DMS153 (cell line): Measurements from ENCODE around the gene DDI2.
"Not testable (repeated sequence)": the region's sequence is repeated elsewhere in the genome, so short reads cannot be mapped to it uniquely, and the experiment has no call there.

Experiments used
- DNase-seq: peaks from one replicate; lab custom pipeline; 2025; lab: John Stamatoyannopoulos, UW

Gene DDI2

DNA sequence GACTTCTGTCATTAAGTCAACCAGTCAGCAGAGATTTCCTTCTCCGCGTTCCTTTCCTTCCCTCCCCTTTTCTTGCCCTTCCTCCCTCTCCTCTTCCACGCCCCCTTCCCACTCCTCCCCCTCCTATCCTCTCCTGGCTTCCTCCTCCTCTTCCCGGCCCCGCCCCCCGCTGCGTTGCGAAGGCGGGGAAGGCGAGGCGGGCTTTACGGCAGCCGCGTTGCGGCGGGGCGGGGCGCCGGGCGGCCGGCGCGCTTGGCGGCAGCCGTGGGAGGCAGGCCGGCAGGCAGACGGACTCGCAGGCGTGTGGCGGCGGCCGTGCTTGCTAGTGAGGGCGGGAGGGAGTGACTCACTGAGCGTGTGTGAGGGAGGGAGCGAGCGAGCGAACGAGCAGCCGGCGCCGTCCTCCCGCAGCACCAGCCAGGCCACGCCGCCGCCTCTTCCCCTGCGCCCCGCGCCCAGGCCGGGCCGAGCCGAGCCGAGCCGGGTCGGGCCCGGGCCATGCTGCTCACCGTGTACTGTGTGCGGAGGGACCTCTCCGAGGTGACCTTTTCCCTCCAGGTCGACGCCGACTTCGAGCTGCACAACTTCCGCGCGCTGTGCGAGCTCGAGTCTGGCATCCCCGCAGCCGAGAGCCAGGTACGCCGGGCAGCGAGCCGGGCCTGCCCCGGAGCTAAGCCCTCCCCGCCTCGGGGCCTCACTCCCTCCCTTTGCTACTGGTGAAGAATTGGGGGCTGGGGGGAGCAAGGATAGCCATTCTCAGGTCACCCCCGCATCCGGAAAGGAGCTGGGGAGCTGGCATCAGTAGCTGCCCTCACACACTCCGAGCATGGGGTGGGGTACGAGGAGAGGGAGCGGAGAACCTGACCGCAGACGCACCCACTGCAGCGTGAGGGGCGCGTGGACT, at the start of gene DDI2:
Gene DDI2, plus strand, starts transcription at position 286 of the 904 bp plus-strand sequence. Its CDS starts 213 bp downstream, at position 499.
- peak; percentile 94 for DNase-seq

DNA sequence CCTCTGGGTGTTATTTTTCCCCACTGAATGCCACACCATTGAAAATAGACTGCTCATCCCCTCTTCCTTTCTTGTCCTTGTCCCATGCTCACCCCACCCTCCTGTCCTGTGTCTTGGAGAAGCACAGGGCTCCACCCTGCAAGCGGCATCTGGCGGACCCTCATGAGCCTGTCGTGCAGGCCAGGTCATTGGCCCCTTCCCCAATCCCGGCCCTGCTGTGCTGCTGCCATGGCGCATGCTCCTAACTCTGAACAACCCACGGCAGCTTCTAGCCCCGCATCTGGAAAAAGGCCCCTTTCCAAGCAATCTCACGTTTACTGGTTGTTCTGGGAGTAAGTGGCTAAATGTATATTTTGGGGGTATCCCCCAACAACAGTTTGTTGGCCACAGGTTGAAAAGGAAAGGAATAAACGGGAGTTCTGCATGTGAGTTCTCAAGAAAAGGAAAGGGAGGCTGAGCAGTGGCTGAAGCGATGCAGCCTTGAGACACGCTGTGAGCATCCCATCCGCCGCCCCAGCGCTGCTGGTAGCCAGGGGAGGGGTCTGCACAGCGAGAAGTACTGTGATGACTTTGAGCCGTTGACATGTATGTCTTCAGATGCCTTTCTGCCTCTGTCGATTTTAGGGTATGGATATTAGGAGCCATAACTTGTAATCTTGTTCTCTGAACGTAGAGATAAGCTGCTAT, 48.7 kb upstream of the DDI2 start:
- DNase-seq: no peak

DNA sequence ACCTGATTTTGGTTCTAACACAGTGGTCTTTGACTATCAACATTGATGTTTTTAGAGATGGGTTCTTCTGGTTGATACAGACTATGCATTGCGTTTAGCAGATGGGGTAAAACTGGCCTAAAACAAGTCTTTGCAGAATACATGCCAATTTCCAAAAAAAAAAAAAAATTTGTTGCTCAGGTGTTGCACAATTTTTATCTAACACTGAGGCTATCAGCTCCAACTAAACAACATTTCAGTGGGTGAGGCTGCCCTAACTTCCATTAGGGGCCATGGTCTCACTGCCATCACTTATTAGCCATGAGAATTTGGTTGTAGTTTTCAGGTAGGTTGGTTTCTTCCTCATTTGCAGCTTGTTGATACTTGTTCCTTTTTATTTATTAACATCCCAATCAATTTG, 46.4 kb upstream of the DDI2 start:
- DNase-seq: no peak

DNA sequence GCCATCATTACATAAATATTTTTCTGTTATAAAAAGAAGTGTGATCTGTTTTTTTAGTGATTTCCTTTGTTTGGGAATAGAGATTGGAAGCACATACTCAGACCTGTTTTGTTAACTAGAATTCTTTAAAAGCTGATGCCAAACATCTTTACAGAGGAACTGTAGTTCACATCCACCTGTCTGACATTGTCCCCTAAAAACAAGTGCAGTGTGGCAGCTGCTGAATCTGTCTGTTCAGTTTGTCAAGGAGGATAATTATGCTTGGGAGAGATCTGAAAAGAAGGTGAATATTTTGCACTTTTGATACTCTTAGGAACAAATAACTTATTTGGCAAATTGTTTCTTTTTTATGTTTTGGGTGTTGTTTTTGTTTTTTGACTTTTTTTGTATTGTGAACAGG, 46.0 kb upstream of the DDI2 start:
- no peak for DNase-seq

DNA sequence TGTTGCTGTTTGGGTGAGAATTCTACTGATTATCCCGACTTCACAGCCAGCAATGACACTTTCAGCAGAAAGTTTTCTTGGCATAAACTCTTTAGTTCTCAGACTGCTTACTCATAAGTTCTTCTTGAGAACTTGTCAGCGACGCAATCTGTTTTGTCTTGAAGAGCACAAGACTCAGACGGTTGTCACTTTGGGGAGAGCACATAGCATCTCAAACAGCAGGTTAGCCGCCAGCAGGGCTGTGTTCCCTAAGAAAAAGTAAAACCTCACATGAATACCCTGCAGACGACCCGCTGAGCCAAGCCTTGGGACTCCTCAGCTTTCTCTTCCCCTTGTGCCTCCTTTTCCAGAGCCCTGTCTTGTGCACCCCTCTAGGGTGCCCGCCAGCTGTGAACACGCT, 43.8 kb upstream of the DDI2 start:
- DNase-seq: no peak

DNA sequence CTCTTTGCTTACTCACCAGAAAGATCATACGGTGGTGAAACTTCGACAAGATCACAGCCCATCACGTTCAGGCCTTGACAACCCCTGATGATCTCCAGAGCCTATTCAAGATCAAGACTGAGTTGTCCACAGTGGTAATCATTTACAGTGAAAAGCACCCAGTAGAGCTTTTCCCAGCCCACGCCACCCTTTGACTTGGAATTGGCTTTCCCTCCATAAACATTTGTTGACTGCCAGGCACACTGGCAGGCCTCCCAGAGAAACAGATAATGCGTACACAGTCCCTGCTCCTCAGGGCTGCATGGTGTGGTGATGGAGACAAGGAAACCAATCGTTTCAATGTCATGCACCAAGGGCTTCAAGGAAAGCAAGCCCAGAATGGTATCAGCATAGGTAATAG, 42.5 kb upstream of the DDI2 start:
- no peak for DNase-seq

DNA sequence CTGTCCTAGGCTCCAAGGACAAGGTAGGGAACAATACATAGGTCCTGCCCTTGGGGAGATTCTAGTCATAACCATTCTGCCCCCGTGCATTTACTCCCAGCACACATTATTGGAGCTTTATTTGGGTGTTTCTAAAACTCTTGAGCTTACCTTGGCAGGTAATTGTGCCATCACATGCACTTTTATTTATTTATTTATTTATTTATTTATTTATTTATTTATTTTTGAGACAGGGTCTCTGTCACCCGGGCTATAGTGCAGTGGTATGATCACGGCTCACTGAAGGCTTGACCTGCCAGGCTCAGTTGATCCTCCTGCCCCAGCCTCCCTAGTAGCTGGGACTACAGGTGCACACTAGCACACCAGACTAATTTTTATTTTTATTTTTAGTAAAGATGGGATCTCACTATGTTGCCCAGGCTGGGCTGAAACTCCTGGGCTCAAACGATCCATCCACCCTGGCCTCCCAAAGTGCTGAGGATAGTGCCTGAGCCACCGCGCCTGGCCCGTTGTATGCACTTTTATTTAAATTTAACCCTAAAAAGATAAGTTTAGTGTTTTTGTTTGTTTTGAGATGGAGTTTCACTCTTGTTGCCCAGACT, 41.6 kb upstream of the DDI2 start:
- no peak for DNase-seq

DNA sequence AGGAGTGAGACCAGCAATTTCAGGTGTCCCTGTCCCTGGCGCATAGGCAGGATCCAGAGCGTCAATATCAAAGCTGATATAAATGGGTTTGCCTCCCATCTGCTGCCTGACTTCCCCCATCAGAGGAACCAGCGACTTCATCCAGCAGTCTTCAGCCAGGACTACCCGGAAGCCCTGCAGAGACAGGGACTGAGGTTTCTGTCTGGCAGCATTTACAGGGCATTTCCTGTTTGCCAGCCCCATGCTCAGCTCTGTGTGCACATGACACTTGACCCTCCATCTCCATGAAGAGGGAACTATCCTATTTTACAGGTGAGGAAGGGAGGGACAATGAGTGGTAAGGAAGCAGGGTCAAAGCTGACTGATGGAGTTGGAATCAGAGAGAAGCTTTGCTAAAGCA, 39.6 kb upstream of the DDI2 start:
- DNase-seq: peak; percentile 89

DNA sequence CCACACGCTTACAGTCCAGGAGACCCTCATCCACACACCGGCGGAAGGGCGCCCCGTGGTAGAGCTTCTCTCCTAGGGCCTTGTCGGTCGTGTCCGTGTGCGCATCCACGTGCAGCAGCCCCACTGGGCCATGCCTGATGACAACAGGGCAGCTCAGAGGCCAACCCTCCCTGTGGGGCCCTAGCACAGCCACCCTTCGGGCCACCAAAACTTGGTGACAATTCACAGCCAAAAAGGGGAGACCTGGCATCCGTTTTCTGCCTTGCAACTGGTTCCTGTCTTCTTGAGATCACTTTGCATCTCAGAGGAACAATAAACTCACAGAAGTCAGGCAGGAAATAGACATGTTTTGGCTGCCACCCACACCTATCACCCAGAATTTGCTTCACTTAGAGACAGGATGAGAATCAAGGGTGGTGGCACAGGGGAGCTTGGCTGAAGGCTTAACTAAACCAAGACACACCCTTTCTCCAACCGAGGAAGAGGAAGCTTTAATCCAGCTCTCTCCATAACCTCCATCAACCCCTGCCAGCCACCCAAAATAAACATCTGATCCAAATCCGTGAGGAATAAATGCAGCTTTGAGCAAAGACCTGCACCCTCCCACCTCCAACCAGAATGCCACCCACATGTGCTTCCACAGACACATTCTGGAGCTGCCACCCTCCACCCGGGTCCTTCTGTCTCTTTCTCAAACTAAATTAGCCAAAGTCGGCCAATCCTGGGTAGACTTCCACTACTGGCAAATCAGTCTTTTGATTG, 38.2 kb upstream of the DDI2 start:
- no peak for DNase-seq

DNA sequence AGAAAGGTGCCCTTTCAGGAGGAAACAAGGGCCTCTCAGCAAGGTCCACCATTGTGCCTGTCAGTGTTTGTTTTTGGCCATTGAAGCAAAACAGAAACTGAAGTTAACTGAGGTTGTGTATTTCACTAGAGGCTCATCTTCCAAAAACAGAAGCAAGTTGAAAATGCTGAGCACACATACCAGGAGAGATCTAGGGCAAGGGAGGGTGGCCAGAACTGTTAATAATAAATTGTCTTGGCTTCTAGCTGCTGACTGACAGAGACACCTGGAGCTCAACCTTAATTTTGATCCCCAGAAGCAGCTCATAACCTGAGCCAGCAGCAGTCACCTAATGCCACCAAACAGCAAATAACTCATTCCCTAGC, 37.6 kb upstream of the DDI2 start:
- no peak for DNase-seq

DNA sequence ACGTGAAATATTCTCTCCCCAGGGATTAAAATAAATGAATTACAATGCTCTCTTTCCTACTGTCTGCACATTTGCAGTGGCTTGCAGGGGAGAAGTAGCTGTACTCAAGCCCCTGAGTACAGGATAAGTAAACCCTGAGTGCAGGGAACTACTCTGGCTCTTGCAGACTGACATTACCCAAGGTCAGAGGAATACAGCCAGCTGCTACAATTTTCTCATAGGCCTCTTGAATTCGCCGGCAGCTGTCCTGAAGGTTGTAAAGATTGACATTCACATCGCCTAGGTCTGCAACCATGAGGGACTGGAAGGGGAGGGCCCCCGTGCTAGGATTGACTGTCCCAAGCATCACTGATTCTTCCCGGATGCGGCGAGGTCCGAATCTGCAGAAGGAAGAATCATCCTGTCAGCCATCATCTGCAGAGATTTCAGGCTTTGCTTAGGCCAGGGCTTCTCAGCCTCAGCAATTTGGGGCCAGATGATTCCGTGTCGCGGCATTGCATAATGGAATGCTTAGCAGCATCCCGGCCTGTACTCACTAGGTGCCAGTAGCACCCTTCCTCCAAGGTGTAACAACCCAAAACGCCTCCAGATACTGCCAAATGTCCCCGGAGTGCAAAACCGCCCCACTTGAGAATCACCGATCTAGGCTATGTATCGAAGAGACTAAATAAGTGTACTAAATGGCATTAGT, 34.1 kb upstream of the DDI2 start:
- no peak for DNase-seq

DNA sequence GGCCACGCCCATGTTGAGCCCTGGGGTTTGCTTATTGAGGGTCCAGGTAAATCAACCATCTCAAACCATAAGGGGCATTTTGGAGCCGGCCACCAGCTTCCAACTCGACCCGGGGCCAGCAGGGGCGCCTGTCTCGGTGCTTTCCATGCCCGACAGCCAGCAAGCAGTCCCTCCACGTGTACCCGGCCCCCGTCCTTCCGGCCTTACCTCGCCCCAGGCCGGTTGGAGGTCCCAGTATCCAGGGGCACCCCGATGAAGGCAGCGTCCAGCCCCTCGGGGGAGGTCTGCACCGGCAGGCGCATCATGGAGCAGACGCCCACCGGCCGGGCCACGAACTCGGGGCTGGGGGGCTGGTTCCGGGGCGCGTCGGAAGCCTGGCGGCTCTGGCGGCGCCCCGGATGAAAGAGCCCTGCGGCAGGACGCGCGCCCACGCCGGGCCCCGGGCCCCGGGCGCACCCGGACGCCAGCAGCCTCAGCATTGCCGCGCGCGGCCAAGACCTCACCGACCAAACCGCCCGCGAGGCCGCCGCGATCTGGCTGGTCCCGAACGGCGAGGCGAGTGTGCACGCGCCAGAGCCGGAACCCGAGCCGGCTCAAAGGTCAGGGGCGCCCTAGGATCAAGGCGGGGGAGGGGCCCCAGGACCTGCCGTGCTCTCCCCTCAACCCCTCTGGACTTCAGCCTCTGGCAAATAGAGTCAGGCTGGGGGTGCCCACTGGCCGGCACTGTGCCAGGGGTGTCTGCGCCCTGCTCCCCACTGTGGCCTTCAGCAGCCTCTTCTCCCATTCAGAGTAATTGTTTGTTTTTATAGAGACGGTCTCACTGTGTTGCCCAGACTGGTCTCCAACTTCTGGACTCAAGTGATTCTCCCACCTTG, 32.5 kb upstream of the DDI2 start, which contains the start of gene AGMAT:
Gene AGMAT, minus strand, starts transcription at position 563 of the 875 bp plus-strand sequence. Its CDS starts 84 bp downstream, at position 479.
- DNase-seq: peak; percentile 11

DNA sequence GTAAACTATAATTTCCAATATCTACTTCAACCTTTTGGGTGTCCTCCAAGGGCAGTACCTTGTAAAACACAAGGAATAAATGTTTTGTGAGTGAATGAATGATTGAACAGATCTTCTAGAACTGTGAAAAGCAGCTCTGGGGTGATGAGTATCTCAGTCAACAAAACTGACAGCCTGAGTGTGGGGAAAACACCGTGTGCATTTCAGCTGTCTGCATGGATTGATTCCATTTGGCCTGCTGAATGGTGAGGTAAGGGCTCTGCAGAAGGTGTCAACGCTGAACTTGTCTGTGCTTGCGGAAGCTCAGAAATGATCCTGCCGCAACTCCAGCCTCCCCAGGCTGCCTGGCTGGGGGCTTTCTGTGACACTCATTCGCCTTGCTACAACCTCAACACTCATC, 25.0 kb upstream of the DDI2 start:
- DNase-seq: no peak

DNA sequence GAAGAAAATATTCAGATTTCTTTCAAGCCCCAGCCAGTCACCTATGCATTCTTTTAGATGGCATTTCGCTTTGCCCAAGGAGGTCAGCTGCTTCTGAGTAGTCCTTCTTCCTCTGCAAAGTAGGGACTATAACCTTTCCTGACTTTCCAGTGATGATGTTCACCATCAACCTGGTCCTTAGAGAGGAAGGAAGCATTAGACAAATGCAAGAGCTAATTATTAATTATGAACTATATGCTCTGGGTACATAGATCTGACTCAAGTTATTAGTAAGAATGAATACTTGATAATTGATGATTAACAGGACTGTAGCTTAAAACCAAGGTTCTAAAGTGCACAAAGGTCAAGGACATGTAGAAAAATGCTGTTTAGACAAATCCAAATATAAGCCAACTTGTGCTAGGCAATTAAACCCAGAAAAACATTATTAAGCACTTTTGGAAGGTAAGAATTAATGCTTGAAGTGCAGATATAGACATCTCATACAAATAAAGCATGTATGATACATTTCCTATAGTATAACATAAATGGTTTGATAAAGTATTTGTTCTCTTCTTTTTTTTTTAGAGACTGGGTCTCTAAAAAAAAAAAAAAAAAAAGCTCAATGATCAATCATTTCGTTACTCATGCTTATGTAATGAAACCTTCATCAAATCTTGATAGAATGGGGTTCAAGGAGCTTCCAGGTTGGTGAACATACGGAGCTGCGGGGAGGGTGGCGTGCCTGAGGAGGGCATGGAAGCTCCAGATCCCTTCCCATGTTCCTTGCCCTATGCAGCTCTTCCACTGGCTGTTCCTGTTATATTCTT, 21.2 kb upstream of the DDI2 start:
- DNase-seq: no peak

DNA sequence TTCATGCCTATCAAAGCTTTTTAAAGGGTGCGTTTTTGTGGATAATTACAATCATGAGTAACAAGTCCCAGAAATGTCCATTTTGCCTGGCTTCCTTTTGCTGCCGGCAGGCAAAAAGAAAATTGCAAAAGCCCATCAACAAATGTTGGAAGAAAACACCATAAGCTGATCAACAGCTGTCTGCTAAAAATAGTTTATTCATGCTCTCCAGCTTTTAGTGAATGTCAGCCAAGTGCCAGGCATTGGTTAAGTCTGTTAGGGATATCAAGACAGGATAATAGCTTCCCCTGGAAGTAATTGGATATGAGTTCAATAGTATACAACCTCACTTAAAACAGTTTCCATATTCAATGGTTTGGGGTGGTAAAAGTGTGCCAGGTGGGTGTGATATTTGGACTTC, 18.8 kb upstream of the DDI2 start:
- no peak for DNase-seq

DNA sequence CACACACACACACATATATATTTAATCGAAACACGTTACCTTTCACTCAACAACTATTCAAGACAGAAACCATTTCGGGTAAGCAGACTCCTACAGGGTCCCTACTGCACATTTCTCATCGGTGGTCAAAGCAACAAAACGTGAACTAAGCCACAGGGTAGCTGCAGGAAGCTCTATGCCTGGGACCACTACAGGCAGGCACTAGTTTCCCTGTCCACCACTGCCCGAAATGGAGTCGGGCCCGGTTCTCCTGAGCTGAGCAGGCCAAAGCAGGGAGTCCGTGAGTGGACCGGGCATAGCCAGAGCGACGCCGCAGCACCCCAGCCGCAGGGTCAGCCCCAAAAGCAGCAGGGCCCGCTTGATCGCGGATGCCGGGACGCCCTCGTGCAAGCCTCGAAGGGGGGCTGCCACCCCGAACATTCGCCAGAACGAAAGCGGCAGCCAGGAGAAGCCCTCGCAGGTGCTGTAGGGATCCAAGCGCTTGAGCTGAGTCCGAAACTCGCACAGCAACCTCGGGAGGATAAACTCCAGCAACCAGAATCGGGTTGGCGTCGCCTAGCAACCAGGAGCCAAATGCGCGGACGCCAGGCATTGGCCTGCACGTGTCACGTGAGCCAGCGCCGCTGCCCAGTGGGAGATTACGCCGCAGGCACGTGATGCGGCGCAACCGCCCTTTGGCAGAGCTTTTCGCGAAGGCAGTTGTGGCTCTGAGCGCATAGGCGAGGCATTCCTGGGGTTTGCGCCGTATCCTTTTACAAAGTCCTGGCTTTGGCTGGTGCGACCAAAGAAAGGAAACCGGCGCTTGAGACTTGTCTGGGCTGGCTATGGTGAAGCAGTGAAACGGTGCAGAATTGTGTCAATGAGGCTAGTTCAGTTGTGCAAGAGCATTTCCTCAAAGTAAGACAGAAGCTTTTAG, 13.9 kb upstream of the DDI2 start:
- DNase-seq: peak; percentile 97

DNA sequence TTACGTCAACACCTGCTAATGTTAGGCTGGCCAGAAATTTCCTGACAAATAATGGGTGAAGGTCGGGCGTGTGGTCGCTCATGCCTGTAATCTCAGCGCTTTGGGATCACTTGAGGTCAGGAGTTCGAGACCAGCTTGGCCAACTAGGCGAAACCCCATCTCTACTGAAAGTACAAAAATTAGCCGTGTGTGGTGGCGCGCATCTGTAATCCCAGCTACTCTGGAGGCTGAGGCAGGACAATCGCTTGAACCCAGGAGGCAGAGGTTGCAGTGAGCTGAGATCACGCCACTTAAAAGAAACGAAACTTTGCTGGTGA, 13.3 kb upstream of the DDI2 start:
- not testable (repeated sequence) for DNase-seq

DNA sequence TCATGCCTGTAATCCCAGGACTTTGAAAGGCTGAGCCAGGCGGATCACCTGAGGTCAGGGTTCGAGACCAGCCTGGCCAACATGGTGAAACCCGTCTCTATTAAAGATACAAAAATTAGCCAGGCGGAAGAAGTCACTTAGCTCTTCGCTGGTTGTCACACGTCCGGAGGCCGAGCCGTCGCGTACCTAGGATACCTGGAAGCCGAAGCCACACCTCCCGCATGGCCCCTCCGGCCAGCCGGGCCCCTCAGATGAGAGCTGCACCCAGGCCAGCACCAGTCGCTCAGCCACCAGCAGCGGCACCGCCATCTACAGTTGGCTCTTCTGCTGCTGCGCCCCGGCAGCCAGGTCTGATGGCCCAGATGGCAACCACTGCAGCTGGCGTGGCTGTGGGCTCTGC, 12.9 kb upstream of the DDI2 start:
- not testable (repeated sequence) for DNase-seq
